GM12892 (cell line): ENCODE data around the gene OVOL3.
A peak's percentile ranks its signal among the peaks of the same experiment; 100 is the strongest.

Experiments
- DNase-seq: peaks from one replicate; pipeline ENCODE4 v3.0.0; 2011; ENCODE audit not compliant: insufficient read length
- FAIRE-seq: peaks from 2 replicates; lab custom pipeline; 2011; peaks lifted over from hg19 to GRCh38; lab: Jason Lieb, UNC
- POLR2A ChIP-seq: IDR thresholded peaks from 2 replicates; pipeline ENCODE4 v1.6.1; 2011; ENCODE audit warnings: low read depth, low read length, control low read depth
- POLR2AphosphoS5 ChIP-seq: IDR thresholded peaks from 2 replicates; pipeline ENCODE4 v1.6.1; 2011; ENCODE audit warnings: low read depth, low read length, control low read depth
- TAF1 ChIP-seq: IDR thresholded peaks from 2 replicates; pipeline ENCODE4 v1.6.1; 2011; ENCODE audit warnings: low read depth, mild to moderate bottlenecking, control low read depth, low read length, borderline replicate concordance

The OVOL3 gene

DNA sequence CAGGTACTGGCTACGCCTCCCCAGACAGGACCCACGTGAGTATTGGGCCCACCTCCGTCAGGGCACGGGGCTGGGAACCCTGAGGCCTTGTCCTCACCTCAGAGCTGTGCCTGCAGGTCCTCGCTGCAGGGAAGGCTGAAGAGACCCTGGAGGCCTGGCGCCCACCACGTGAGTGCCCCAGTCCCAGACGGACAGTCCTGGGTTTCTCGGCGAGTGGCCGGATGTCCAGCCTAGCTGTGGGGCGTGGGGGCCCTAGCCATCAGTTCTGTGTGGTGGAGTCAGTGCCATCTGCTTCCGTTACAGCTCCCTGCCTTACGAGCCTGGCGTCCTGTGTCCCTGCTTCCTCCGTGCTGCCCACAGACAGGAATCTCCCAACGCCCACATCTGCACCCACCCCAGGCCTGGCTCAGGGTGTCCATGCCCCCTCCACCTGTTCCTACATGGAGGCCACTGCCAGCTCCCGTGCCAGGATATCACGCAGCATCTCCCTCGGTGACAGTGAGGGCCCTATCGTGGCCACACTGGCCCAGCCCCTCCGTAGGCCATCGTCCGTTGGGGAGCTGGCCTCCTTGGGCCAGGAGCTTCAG lies 7.8 kb upstream of the OVOL3 start:
- no peak for TF ChIP-seq POLR2AphosphoS5
- no peak for TF ChIP-seq POLR2A
- no peak for TF ChIP-seq TAF1
- no peak for FAIRE-seq
- no peak for DNase-seq

- no peak for DNase-seq
- TF ChIP-seq POLR2AphosphoS5 (no peak), POLR2A (no peak), TAF1 (no peak)
- no peak for FAIRE-seq
Observed at GRCh38 chr19:36103842-36104552, 6.9 kb upstream of the OVOL3 start.

GRCh38 chr19:36106441-36106840 lies 4.5 kb upstream of the OVOL3 start:
- DNase-seq (no peak), FAIRE-seq (no peak)
- no peak for TF ChIP-seq POLR2AphosphoS5
- no peak for TF ChIP-seq POLR2A
- no peak for TF ChIP-seq TAF1

- no peak for TF ChIP-seq TAF1
- TF ChIP-seq POLR2A: no peak
- TF ChIP-seq POLR2AphosphoS5: no peak
- DNase-seq: no peak
- no peak for FAIRE-seq
Observed at GRCh38 chr19:36106991-36107390, 4.0 kb upstream of the OVOL3 start.

GRCh38 chr19:36108684-36109083 lies 2.3 kb upstream of the OVOL3 start:
- TF ChIP-seq TAF1 (no peak), POLR2AphosphoS5 (no peak), POLR2A (no peak)
- FAIRE-seq (no peak), DNase-seq (no peak)

DNA sequence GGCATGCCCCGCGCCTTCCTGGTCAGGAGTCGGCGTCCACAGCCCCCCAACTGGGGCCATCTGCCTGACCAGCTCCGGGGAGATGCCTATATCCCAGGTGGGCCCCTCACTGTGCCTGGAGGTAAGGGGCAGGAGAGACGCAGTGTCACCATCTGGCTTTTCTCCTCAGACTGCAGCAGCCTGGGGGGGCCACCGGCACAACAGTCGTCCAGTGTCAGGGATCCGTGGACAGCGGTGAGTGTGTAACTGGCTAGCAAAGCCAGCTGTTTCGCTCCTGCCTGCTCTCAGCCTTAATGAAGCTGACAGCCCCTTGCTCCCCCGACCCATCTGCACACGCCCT lies 227 bp downstream of the OVOL3 start:
- DNase-seq (no peak), FAIRE-seq (no peak)
- TF ChIP-seq POLR2AphosphoS5: no peak
- TF ChIP-seq POLR2A: no peak
- TF ChIP-seq TAF1: no peak

DNA sequence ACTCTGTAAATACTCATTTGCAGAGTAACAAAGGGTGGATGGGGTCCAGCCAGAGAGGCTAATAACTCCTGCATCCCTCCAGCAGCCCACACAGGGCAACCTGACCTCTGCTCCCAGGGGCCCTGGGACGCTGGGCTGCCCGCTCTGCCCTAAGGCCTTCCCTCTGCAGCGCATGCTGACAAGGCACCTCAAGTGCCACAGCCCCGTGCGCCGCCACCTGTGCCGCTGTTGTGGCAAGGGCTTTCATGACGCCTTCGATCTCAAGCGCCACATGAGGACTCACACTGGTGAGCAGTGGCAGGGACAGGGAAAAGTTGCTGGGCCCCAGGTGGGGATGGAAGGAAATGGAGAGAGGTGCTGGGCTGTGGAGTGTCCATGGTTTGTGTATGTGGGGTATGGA lies 1.7 kb downstream of the OVOL3 start:
- FAIRE-seq: no peak
- no peak for TF ChIP-seq POLR2AphosphoS5
- DNase-seq: no peak

DNA sequence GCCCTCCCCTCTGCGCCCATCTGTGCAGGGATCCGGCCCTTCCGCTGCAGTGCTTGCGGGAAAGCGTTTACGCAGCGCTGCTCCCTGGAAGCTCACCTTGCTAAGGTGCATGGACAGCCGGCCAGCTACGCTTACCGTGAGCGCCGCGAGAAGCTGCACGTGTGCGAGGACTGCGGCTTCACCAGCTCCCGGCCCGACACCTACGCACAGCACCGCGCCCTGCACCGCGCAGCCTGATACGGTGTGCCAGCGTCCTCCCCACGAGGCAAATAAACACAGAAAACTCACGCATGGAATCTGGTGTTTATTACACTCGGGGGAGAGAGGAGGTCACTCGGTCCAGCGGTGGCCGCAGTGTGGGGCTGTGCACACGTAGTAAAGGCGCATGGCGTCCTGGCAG lies 2.5 kb downstream of the OVOL3 start:
- no peak for TF ChIP-seq POLR2A
- TF ChIP-seq TAF1: no peak
- no peak for TF ChIP-seq POLR2AphosphoS5
- FAIRE-seq (no peak), DNase-seq (no peak)

DNA sequence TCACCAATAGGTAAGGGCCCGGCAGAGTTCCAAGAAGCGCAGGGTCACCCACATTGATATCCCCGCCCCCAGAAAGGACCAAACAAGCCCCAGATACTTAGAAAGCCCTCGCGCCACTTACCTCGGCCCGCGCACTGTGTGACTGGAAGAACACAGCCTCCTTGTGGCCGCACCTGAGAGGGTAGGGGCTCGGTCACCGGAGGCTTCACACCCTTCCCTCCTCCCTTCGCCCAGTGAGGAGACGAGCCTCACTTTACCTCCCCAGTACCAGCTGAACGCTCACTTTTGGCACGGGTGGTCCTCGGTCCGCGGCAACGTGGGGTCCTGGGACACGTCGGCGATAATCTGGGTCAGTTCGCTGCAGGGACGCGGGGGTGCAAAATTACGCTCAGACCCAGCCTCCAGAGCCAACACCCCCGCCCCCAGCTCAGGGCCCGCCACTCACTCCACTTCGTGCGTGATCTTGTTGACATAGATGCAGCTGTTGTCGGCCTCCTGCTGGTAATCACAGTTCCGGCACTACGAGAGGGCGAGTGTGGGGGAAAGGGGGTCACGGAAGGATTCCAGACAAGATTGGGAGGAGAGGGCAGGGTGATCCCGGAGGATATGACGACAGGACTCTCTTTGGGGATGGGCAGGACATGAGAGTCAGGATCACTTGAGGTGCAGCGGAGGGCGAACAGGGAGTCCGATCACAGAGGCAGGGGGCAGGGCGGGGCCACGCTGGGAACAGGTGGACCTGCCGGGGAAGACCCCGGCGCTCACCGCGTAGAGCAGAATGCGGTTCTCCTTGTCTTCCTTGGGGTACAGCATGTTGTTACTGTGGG lies 3.2 kb downstream of the OVOL3 start:
- FAIRE-seq (no peak), DNase-seq (no peak)
- no peak for TF ChIP-seq POLR2A
- TF ChIP-seq POLR2AphosphoS5: no peak
- no peak for TF ChIP-seq TAF1

DNA sequence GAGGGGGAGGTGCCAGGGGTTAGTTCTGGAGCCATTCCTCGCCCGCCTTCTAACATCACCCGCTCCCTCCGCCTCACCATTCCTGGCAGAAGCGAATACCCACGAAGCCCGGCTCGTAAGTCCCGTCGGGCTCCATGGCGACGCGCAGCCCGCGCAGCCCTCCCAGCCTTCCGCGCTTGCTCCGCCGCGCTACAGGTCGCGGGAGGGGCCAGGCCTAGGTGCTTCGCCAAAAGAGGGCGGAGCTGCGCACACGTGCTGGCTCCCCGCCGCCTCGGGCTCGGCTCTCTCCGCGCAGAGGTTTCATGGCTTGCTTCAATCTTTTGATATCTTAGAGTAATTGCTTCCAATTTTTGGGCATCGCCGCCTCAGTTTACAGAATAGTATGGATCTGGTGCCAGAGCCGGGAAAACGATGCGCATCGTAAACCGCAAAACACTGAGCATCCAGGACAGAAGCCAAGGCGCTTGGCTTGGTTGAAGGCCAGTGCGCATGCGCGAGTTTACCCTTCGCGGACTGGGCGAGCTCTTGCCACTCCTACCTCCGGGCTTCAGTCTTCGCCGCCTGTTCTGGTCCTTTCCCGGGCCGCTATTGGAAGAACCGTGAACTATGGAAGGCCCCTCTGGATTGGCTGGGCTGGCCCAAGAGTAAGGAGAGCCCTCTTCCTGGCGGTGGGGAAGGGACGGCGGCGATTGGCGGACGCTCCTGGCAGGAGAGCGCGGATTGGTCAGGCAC lies 3.9 kb downstream of the OVOL3 start, which contains the start of gene POLR2I:
POLR2I (minus strand) TSS at position 155 of the 732 bp plus-strand sequence; CDS start at position 136, 19 bp downstream.
- DNase-seq: peak; percentile 97
- peak; percentile 99 for FAIRE-seq
- TF ChIP-seq POLR2A (peak; percentile 76; the same call in 1 of the 2 replicates), TAF1 (no peak; the same call in none of the 2 replicates), POLR2AphosphoS5 (peak; percentile 42)

DNA sequence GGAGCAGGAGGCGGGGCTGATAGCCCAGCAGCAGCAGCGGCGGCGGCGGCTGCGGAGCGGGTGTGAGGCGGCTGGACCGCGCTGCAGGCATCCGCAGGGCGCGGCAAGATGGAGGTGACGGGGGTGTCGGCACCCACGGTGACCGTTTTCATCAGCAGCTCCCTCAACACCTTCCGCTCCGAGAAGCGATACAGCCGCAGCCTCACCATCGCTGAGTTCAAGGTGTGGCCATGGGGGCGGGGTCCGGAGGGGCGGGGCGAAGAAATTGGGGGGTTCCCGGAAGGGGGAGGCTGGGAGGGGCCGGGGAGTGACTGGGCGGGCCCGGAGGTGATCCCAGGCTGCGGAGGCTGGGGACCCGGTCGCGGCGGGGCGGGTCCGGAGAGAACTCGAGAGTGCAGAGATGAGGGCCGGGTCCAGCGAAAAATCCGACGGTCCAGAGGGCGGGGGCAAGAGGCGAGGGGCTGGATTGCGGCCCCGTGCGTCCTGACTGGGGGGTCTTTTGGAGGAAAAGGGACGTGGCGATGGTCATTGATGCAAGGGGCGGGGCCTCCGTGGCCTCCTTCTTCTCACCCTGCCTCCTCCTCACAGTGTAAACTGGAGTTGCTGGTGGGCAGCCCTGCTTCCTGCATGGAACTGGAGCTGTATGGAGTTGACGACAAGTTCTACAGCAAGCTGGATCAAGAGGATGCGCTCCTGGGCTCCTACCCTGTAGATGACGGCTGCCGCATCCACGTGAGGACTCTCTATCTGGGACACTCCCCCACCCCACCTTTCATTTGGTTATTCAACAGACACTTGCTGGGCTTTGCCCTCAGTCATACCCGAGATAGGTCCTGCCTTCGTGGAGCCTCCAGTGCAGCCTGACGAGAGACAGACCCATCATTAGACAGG lies 4.8 kb downstream of the OVOL3 start, which contains the start of gene TBCB:
TBCB (plus strand) TSS at position 16 of the 891 bp plus-strand sequence; CDS start at position 109, 93 bp downstream.
- TF ChIP-seq POLR2AphosphoS5 (peak; percentile 82), TAF1 (peak; percentile 82; the same call in 1 of the 2 replicates), POLR2A (peak; percentile 82)
- no peak for FAIRE-seq
- peak; percentile 84 for DNase-seq

DNA sequence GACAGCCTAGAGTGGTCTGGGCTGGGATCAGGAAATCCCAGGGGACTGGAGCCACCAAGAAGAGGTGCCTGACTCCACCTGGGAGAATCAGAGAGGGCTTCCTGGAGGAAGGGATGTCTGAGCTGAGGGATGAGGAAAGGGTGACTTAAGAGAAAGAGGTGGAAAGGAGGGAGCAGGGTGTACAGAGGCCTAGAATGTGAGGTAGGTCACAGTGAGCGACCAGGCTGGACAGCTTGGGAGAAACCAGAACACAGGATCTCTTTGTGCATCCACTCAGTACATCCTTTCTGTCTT lies 5.3 kb downstream of the OVOL3 start:
- TF ChIP-seq POLR2A (no peak), TAF1 (no peak), POLR2AphosphoS5 (no peak)
- DNase-seq (no peak), FAIRE-seq (peak; percentile 44)
